ENCODE data around the gene CUL2.

The CUL2 gene

GRCh38 chr10:35090162-35090954 is at the start of gene CUL2 (continued):
- TF ChIP-seq TSHZ1 (tag by site-specific recombination; IDR thresholded peaks at IDR 0.05; ENCODE audit: borderline replicate concordance), result 0 out of 2 replicates have a peak, but pooled peaks have one; percentile 39
- peak; percentile 95 for TF ChIP-seq ZEB2 (tag by site-specific recombination; IDR thresholded peaks at IDR 0.05)
- TF ChIP-seq ZXDB (tag by site-specific recombination; IDR thresholded peaks at IDR 0.05), result peak; percentile 93
- peak; percentile 82 for TF ChIP-seq ZSCAN30 (tag by site-specific recombination; IDR thresholded peaks at IDR 0.05)
- TF ChIP-seq ZNF600 (tag by site-specific recombination; IDR thresholded peaks at IDR 0.05), result peak; percentile 68
- no peak for TF ChIP-seq ZNF529 (tag by site-specific recombination; IDR thresholded peaks at IDR 0.05; ENCODE audit: insufficient replicate concordance)
- TF ChIP-seq ZBTB20 (tag by site-specific recombination; IDR thresholded peaks at IDR 0.05), result peak; percentile 39; the same call in 1 of the 2 replicates
- TF ChIP-seq ZBTB11 (tag by site-specific recombination; conservative IDR thresholded peaks at IDR 0.05; ENCODE audit: low read depth), result peak; percentile 83
- TF ChIP-seq ZNF548 (tag by site-specific recombination; IDR thresholded peaks at IDR 0.05), result no peak
- no peak for TF ChIP-seq ZNF433 (tag by site-specific recombination; IDR thresholded peaks at IDR 0.05; ENCODE audit: low read depth)
- peak; percentile 45 for TF ChIP-seq ZFHX2 (tag by site-specific recombination; conservative IDR thresholded peaks at IDR 0.05)
- TF ChIP-seq KLF16 (tag by site-specific recombination; IDR thresholded peaks at IDR 0.05), result peak; percentile 58
- no peak for TF ChIP-seq ZNF366 (tag by site-specific recombination; conservative IDR thresholded peaks at IDR 0.05)
- TF ChIP-seq EGR2 (tag by site-specific recombination; IDR thresholded peaks at IDR 0.05; ENCODE audit: low read depth), result peak; percentile 26; the same call in 1 of the 2 replicates
- TF ChIP-seq ZNF449 (tag by site-specific recombination; IDR thresholded peaks at IDR 0.05), result peak; percentile 84
- peak; percentile 99 for TF ChIP-seq PRDM10 (tag by site-specific recombination; IDR thresholded peaks at IDR 0.05)
- 0 out of 2 replicates have a peak, but pooled peaks have one; percentile 46 for TF ChIP-seq ZBTB48 (tag by site-specific recombination; IDR thresholded peaks at IDR 0.05)
- TF ChIP-seq ZNF48 (tag by site-specific recombination; IDR thresholded peaks at IDR 0.05), result no peak
- peak; percentile 75; the same call in 1 of the 2 replicates for TF ChIP-seq PATZ1 (tag by site-specific recombination; IDR thresholded peaks at IDR 0.05)
- TF ChIP-seq SP3 (tag by site-specific recombination; IDR thresholded peaks at IDR 0.05), result peak; percentile 71
- no peak for TF ChIP-seq ZNF211 (tag by site-specific recombination; IDR thresholded peaks at IDR 0.05; ENCODE audit: low read depth)
- no peak for TF ChIP-seq ZNF521 (tag by site-specific recombination; IDR thresholded peaks at IDR 0.05)
- no peak for TF ChIP-seq HOXA7 (CRISPR knock-in tag; IDR thresholded peaks at IDR 0.05; ENCODE audit: borderline replicate concordance)

Data from HEK293 (cell line).